ENCODE measurements around the gene PBX1. TPM values are rescaled to one million over a fixed set of nuclear protein-coding genes. Genes with fewer than 3 reads are reported as not detected.

Gene PBX1
- total RNA-seq, 1 donor from 2014 or later = 257 TPM

DNA sequence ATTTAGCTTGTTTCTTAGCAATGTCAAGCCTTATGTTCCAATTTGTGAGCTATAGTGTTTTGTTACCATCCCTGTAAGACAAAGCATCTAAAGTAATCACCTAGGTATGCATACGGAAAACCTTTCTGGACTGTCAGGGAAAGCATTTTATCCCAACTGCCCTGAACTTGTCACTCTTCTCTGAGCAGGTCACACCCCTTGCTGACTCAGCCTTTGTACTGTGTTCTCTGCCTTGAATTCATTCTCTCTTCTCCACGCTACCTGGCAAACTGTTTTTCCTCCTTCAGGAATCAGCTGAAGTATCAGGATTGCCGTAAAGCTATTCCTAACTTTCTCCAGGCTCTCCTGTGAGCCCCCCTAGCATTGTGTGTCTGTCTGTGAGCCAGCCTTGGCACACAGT is 54.2 kb downstream of the PBX1 start:
- H3K27ac Mint-ChIP-seq = peak overlapping the region; percentile 89
- DNase-seq (ENCODE audit: extremely low spot score, unreplicated experiment) = no peak

DNA sequence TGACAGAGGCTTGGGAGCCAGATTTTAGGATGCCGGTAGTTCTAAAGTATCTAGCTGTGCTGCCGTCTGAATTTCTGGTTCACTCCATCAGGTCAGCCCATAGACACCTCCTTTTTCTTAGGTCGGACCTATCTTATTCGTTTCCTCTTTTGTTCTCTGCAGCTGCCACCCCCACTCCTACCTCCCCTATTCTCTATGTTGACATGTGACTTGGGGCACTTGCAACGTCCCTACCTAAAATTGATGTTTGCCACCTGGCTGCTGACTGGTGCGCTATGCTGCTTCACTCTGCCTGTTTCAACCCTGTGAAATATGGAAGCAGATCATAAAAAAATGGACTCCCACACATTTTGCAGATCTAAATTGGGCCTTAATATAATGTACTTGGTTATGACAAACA is 55.3 kb downstream of the PBX1 start:
- Mint-ChIP-seq H3K27ac (peak overlapping the region; percentile 89), H3K4me3 (peak overlapping the region; percentile 40), H3K27me3 (no peaks in the 10 kb centered on the region), H3K9me3 (no peaks in the 10 kb centered on the region), H3K4me1 (ENCODE audit: unreplicated experiment) (peaks cover 63% of the 10 kb centered on the region), H3K36me3 (peaks cover 36% of the 10 kb centered on the region)
- TF ChIP-seq, protein P1, sequence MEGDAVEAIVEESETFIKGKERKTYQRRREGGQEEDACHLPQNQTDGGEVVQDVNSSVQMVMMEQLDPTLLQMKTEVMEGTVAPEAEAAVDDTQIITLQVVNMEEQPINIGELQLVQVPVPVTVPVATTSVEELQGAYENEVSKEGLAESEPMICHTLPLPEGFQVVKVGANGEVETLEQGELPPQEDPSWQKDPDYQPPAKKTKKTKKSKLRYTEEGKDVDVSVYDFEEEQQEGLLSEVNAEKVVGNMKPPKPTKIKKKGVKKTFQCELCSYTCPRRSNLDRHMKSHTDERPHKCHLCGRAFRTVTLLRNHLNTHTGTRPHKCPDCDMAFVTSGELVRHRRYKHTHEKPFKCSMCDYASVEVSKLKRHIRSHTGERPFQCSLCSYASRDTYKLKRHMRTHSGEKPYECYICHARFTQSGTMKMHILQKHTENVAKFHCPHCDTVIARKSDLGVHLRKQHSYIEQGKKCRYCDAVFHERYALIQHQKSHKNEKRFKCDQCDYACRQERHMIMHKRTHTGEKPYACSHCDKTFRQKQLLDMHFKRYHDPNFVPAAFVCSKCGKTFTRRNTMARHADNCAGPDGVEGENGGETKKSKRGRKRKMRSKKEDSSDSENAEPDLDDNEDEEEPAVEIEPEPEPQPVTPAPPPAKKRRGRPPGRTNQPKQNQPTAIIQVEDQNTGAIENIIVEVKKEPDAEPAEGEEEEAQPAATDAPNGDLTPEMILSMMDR (conservative IDR thresholded peaks at IDR 0.05) = no peak
- no peak for DNase-seq (ENCODE audit: extremely low spot score, unreplicated experiment)

More for the DNA sequence above, 54.2 kb downstream of the PBX1 start:
- TF ChIP-seq, protein P1 (conservative IDR thresholded peaks at IDR 0.05) = no peak
- Mint-ChIP-seq H3K27me3 (no peaks in the 10 kb centered on the region), H3K4me3 (peak overlapping the region; percentile 74), H3K36me3 (peaks cover 36% of the 10 kb centered on the region), H3K9me3 (no peaks in the 10 kb centered on the region), H3K4me1 (ENCODE audit: unreplicated experiment) (peaks cover 74% of the 10 kb centered on the region)

DNA sequence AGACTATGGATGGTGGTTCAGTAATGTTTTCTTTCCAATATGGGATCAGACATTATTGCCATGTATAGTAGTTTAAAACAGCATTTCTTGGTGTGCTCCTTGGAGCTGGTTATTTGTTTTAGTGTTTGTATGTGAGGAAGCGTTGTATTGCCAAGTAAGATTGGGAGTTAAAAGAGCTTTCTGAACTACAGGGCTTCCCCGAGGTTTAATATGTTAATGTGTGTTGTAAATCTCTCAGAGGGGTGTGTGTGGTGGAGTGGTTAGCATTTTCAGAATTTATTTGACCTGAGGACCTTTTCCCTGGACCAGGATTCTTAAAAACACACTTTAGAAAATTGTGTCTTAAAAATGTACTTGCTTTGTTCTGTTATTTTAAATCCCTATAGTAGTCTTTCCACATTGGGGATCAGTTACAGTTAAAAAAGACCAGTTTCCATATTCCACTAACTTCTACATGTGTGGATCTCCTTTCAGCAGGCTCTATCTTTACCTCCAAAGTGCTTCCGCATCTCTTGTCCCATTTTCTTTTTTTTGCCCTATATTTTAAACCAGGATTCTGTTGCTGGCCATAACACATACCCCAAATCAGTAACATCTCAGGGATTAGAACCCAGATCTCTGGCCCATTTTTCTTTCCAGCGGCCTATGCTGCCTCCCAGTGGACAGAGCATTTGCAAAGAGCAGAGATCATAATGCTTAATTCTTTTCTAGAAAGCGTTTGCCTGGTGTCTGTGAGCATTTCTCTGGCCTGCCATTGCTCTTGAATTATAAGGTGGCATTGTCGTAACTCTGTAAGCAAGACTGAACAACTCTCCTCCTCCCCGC is 58.6 kb downstream of the PBX1 start:
- Mint-ChIP-seq H3K36me3 (peaks cover 39% of the 10 kb centered on the region), H3K4me3 (no peak overlapping the region), H3K27ac (no peak overlapping the region), H3K4me1 (ENCODE audit: unreplicated experiment) (peaks cover 48% of the 10 kb centered on the region), H3K27me3 (no peaks in the 10 kb centered on the region), H3K9me3 (peaks cover 3% of the 10 kb centered on the region)
- TF ChIP-seq, protein P1 (conservative IDR thresholded peaks at IDR 0.05) = peak; percentile 75
- no peak for DNase-seq (ENCODE audit: extremely low spot score, unreplicated experiment)

DNA sequence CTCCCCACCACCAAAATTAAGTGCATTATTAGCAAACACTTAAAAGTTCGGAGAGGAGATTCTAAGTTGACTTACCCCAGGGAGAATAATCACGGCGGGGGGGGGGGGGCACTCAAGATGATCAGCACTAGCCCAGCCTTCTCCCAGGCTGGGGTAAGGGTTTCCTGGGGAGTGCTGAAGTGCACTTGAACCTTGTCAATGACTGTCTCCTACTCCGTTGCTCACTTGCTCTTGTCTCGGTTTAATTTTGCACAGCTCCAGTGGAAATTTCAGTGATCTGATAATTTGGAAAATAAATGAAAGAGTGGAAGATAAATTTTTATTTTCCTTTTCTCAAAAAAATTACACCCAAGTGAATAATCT is 59.2 kb downstream of the PBX1 start:
- H3K27me3 Mint-ChIP-seq = no peaks in the 10 kb centered on the region
- H3K4me1 Mint-ChIP-seq (ENCODE audit: unreplicated experiment) = peaks cover 46% of the 10 kb centered on the region
- no peak overlapping the region for H3K27ac Mint-ChIP-seq
- no peak for DNase-seq (ENCODE audit: extremely low spot score, unreplicated experiment)
- TF ChIP-seq, protein P1 (conservative IDR thresholded peaks at IDR 0.05) = no peak
- H3K36me3 Mint-ChIP-seq = peaks cover 37% of the 10 kb centered on the region
- H3K9me3 Mint-ChIP-seq = peaks cover 3% of the 10 kb centered on the region
- no peak overlapping the region for H3K4me3 Mint-ChIP-seq

DNA sequence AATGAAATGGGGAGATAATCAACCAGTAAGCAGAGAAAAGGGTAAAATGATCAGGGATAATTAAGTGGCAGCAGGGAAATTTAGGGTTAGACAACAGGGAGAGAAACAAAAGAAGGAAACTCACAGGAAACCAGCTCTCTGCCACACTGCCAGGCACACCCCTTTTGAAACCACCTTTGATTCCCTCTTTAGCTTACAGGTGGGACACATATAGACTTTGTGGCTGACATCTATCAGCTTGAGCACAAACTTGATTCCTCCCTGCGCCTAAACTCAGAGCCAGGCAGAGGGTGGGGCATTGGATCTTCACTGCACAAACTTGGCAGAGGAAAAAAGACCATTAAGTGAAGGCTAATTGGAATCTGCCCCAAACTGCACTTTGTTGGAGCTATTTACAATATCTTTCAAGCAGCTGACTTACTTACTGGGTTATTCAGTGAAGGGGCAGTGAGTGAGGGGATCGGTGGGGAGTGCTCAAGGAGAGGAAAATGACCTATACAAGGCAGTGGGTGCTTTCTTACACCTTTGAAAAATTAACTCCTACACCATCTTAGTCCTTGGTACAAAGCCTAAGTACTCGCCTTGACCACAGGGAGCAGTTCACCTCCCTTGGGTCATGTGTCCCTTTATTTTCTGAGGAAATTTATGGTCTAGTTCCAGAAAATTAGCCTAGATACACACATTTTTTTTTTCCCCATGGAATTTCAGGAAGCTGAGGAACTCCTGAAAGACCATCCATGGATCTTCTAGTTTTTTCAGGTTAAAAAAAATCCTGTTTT is 60.2 kb downstream of the PBX1 start:
- peaks cover 46% of the 10 kb centered on the region for H3K4me1 Mint-ChIP-seq (ENCODE audit: unreplicated experiment)
- no peak for DNase-seq (ENCODE audit: extremely low spot score, unreplicated experiment)
- H3K27ac Mint-ChIP-seq = no peak overlapping the region
- peaks cover 3% of the 10 kb centered on the region for H3K9me3 Mint-ChIP-seq
- peaks cover 36% of the 10 kb centered on the region for H3K36me3 Mint-ChIP-seq
- no peak overlapping the region for H3K4me3 Mint-ChIP-seq
- TF ChIP-seq, protein P1 (conservative IDR thresholded peaks at IDR 0.05) = peak; percentile 17
- no peaks in the 10 kb centered on the region for H3K27me3 Mint-ChIP-seq
